Uterus (tissue), 4 donors: ENCODE measurements around the gene RPS6KA2. TPM values are rescaled to one million over a fixed set of nuclear protein-coding genes. Genes with fewer than 3 reads are reported as not detected.
A peak's percentile ranks its signal among the peaks of the same experiment; 100 is the strongest.

ENCODE experiments used
- DNase-seq, 2 donors: peaks; one replicate each; pipeline ENCODE4 v3.0.0-alpha.2; 2019 to 2020
- H3K27ac ChIP-seq, 2 donors: fragments of 200-600 bp; sonication (generic); 1 replicate in 1 of 2; 2 replicates in 1 of 2; pipeline ENCODE4 v1.5.1; 2016 to 2018
- H3K27me3 ChIP-seq, 2 donors: fragments of 200-600 bp; sonication (generic); one replicate each; pipeline ENCODE4 v1.5.1; 2018 to 2019; ENCODE audit warnings: control low read depth in 1 of 2
- H3K36me3 ChIP-seq, 2 donors: fragments of 200-600 bp; sonication (generic); one replicate each; pipeline ENCODE4 v1.5.1; 2019; ENCODE audit warnings: control low read depth in 1 of 2
- H3K4me1 ChIP-seq, 2 donors: fragments of 200-600 bp; sonication (generic); one replicate each; pipeline ENCODE4 v1.5.1; 2018 to 2019; ENCODE audit warnings: control low read depth in 1 of 2
- H3K4me3 ChIP-seq, 2 donors: fragments of 200-600 bp; sonication (generic); 1 replicate in 1 of 2; 2 replicates in 1 of 2; pipeline ENCODE4 v1.5.1; 2018 to 2019; ENCODE audit warnings: mild to moderate bottlenecking in 1 of 2
- H3K9me3 ChIP-seq, 2 donors: fragments of 200-600 bp; sonication (generic); one replicate each; pipeline ENCODE4 v1.5.1; 2019; ENCODE audit warnings: control low read depth in 1 of 2
- CTCF ChIP-seq, 4 experiments: fragments of 200-600 bp in 2 of 4; fragments of 450-650 bp in 2 of 4; sonication (generic) in 2 of 4; IDR thresholded peaks; one replicate each; pipeline ENCODE4 v1.5.1; 2016 to 2019; ENCODE audit warnings: antibody characterized with exemption in 4 of 4, mild to moderate bottlenecking in 2 of 4, moderate library complexity in 1 of 4
- POLR2A ChIP-seq, 2 donors: fragments of 450-650 bp; IDR thresholded peaks; one replicate each; pipeline ENCODE4 v1.6.1; 2016; ENCODE audit warnings: antibody characterized with exemption in 2 of 2, mild to moderate bottlenecking in 1 of 2, moderate library complexity in 1 of 2
- intact Hi-C: fragments of 100-400 bp; cut with DNase I; formaldehyde crosslinking; loops from one replicate; pipeline ENCODE4 v1.15.1; 2023; ENCODE audit warnings: low total_unique reads
- total RNA-seq, 4 donors: library from RNA; depleted of rRNA in 3 of 4; stranded (reverse); fragments of >200 nt in 3 of 4; gene quantifications; one replicate each; pipeline versions ENCODE4 v1.1.0 to v1.2.4, GENCODE V29; 2014 to 2023
- donor health status: DM: yes; HTN: yes; CAD: no.

Gene RPS6KA2
- total RNA-seq: 10 to 100 TPM; 34.0 to 78.4 (median 55.8) TPM

GRCh38 chr6:166627033-166627874 is at the start of gene RPS6KA2:
Gene RPS6KA2, minus strand, starts transcription at chr6:166627251. Its CDS starts 232 bp downstream, at chr6:166627019.
- H3K27ac ChIP-seq: peak within 1 kb of the TSS; percentile 76
- DNase-seq: peak; percentile 100
- no peaks in the 10 kb centered on the region for H3K36me3 ChIP-seq
- H3K4me1 ChIP-seq: no peaks in the 10 kb centered on the region
- H3K4me3 ChIP-seq: peak within 1 kb of the TSS; percentile 77 to 83
- TF ChIP-seq POLR2A (IDR thresholded peaks at IDR 0.05) (peak; percentile 93), CTCF (IDR thresholded peaks at IDR 0.05) (peak in 1 of 4 experiments; percentile 30)
- intact Hi-C loops: no loop called here
- no peaks in the 10 kb centered on the region for H3K9me3 ChIP-seq
- no peaks in the 10 kb centered on the region for H3K27me3 ChIP-seq

GRCh38 chr6:166676270-166676860 is 49.3 kb upstream of the RPS6KA2 start:
- Histone ChIP-seq H3K4me1 (no peaks in the 10 kb centered on the region), H3K27me3 (no peaks in the 10 kb centered on the region), H3K27ac (no peak overlapping the region), H3K36me3 (no peaks in the 10 kb centered on the region), H3K4me3 (no peak overlapping the region), H3K9me3 (no peaks in the 10 kb centered on the region)
- intact Hi-C loops: no loop called here
- no peak for TF ChIP-seq CTCF (IDR thresholded peaks at IDR 0.05)
- no peak for TF ChIP-seq POLR2A (IDR thresholded peaks at IDR 0.05)
- DNase-seq: no peak

GRCh38 chr6:166675736-166676135 is 48.7 kb upstream of the RPS6KA2 start:
- H3K9me3 ChIP-seq: no peaks in the 10 kb centered on the region
- H3K4me1 ChIP-seq: no peaks in the 10 kb centered on the region
- H3K4me3 ChIP-seq: no peak overlapping the region
- no peak for DNase-seq
- intact Hi-C loops: no loop called here
- no peak overlapping the region for H3K27ac ChIP-seq
- TF ChIP-seq POLR2A (IDR thresholded peaks at IDR 0.05): no peak
- TF ChIP-seq CTCF (IDR thresholded peaks at IDR 0.05): no peak
- H3K36me3 ChIP-seq: no peaks in the 10 kb centered on the region
- H3K27me3 ChIP-seq: no peaks in the 10 kb centered on the region

- Histone ChIP-seq H3K27ac (no peak overlapping the region), H3K36me3 (no peaks in the 10 kb centered on the region), H3K4me3 (no peak overlapping the region), H3K4me1 (no peaks in the 10 kb centered on the region), H3K9me3 (no peaks in the 10 kb centered on the region), H3K27me3 (no peaks in the 10 kb centered on the region)
- intact Hi-C loops: no loop called here
- no peak for TF ChIP-seq CTCF (IDR thresholded peaks at IDR 0.05)
- TF ChIP-seq POLR2A (IDR thresholded peaks at IDR 0.05): no peak
- no peak for DNase-seq
Measured at GRCh38 chr6:166673309-166673708, 46.3 kb upstream of the RPS6KA2 start.

- Histone ChIP-seq H3K4me1 (no peaks in the 10 kb centered on the region), H3K27ac (no peak overlapping the region), H3K9me3 (no peaks in the 10 kb centered on the region), H3K36me3 (no peaks in the 10 kb centered on the region), H3K4me3 (no peak overlapping the region), H3K27me3 (no peaks in the 10 kb centered on the region)
- intact Hi-C loops: no loop called here
- TF ChIP-seq CTCF (IDR thresholded peaks at IDR 0.05) (no peak), POLR2A (IDR thresholded peaks at IDR 0.05) (no peak)
- DNase-seq: no peak
Measured at GRCh38 chr6:166672624-166673206, 45.7 kb upstream of the RPS6KA2 start.
